ENCODE results near the gene EIPR1. TPM values are rescaled to one million over a fixed set of nuclear protein-coding genes. Genes with fewer than 3 reads are reported as not detected.

Gene EIPR1
- total RNA-seq, 2 donors from 2014 or later = 25.1 to 28.5 TPM

DNA sequence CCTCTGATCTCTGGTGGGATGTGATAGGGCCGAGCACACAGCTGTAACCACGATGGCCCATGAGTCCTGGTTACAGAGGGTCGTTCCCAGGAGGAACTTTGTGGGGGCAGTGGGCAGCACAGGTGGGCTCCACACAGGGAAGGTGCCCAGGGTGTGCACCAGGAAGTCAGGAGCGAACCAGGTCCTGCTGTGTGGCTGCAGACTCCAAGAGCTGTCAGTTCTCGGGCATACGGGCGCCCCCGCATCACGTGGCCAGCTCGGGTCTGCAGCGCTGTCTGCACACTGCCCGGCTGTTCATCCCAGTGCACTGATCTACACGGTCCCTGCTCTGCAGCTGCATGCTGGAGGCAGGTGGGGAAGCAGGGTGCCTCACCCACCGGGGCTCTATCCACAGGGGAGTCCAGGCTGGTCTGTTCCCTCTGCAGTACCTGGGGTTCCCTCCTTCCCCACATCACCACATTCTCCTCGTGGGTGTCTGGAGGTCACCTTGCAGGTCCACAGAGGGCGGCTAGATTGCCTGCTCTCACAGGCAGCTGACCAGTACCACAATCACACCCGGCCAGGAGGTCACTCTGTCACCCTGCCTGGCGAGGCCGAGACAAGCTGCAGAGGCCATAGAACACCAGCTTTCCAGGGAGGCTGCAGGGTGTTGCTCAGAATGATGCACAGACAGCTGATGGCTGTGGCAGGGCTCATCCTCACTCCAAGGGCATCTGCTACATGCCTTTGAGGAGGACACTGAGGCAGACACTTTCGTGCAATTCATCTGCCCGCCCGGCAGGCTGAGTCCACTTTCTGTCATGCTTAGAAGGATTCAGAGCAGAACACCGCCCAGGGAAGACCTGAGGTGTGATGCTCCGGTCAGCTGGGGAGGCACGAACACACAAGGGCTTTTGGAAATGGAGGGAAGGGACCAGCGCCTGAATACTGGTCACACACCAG, 202.7 kb downstream of the EIPR1 start:
- no peak overlapping the region for H3K4me3 Mint-ChIP-seq
- ATAC-seq = no peak
- H3K27ac Mint-ChIP-seq = no peak overlapping the region
- peaks cover 2% of the 10 kb centered on the region for H3K4me1 Mint-ChIP-seq
- no peak for DNase-seq
- H3K27me3 Mint-ChIP-seq = no peaks in the 10 kb centered on the region
- peaks cover 6% of the 10 kb centered on the region for H3K36me3 Mint-ChIP-seq (ENCODE audit: low read depth)
- no peaks in the 10 kb centered on the region for H3K9me3 ChIP-seq (ENCODE audit: control insufficient read depth, low read length, poor library complexity, severe bottlenecking)

DNA sequence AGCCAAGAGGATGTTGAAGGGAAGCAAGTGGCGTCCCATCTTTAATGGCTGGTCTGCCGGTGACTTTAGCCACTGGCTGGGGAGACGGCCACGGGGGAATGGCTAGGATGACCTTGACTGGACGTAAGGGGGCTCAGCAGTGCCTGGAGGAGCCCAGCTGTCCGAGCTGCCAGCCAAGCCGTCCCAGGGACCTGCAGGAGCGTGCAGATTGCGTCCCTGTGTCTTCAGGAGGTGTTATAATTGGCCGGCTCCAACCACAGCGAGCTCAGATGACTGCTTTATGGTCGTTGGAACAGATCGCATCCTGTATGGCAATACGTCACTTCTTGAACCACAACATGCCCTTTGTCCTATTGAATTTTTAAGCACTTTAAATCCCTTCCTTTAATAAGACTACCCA, 204.6 kb downstream of the EIPR1 start:
- Mint-ChIP-seq H3K4me1 (peaks cover 2% of the 10 kb centered on the region), H3K27ac (no peak overlapping the region), H3K27me3 (no peaks in the 10 kb centered on the region), H3K4me3 (no peak overlapping the region), H3K36me3 (ENCODE audit: low read depth) (peaks cover 6% of the 10 kb centered on the region)
- DNase-seq = no peak
- no peak for ATAC-seq
- H3K9me3 ChIP-seq (ENCODE audit: control insufficient read depth, low read length, poor library complexity, severe bottlenecking) = no peaks in the 10 kb centered on the region

DNA sequence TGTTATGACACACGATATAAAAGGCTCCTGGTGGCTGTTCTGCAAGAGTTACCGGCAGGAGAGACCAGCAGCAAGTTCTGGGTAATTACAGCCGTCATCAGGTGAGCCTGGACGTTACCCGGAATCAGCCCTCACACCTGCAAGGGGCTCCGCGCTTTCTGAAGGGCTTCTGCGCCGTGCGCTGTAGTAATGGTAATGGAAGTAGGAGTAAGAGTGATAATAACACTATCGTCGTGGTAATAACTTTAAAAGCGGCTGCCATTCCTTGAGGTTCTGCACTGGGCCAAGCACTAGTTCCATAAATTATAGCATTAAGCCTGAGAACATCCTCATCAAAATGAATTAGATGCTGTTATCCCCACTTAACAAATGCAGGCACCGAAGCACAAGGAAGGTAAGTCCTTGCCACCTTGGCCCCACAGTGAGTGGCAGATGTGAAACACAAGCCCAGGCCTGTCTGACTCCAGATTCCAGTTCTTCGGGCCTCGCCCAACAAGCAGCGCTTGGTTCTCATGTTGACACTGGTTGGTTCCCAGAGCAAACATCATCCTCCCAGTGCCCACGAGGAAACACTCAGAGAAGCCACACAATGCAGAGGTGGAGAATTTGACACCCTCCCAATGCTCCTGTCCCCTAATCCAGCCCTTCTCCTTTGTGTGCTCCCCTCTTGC, 205.2 kb downstream of the EIPR1 start:
- no peak for ATAC-seq
- Mint-ChIP-seq H3K4me1 (peaks cover 2% of the 10 kb centered on the region), H3K36me3 (ENCODE audit: low read depth) (peaks cover 4% of the 10 kb centered on the region), H3K4me3 (no peak overlapping the region), H3K27me3 (no peaks in the 10 kb centered on the region), H3K27ac (no peak overlapping the region)
- DNase-seq = no peak
- no peaks in the 10 kb centered on the region for H3K9me3 ChIP-seq (ENCODE audit: control insufficient read depth, low read length, poor library complexity, severe bottlenecking)

DNA sequence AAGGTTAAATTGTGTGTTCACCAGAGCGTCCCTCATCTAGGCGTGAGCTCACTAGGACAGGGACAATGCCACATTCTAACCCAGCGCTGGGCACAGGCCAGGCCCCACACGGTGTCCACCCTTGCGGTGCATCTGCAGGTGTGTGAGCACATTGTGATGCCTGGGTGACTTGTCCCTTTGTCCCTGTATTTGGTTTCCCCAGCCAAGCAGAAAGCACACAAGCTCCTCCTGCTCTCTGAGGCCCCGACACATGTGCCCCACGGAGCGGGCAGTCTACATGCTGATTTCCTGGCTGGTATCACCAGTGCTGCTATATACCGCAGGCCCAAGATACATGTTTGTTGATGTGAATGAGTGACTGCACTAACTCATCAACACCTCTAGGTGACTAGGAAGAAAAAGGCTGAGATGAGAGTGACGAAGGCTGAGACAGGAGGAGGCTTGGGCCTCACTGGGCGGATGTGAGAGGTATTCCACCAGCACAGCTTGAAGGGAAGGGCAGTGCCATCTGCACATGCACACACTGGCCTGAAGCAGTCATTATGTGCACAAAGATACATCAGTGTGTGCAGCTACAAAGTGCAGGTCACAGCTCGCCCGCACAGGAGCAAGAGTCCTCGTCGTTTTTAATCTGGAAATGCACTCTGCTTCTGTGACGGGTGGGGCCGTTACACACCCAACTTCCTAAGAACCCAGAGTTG, 205.9 kb downstream of the EIPR1 start:
- H3K36me3 Mint-ChIP-seq (ENCODE audit: low read depth) = peaks cover 4% of the 10 kb centered on the region
- DNase-seq = no peak
- H3K27ac Mint-ChIP-seq = no peak overlapping the region

GRCh38 chr2:3170792-3171455, 206.7 kb downstream of the EIPR1 start:
- H3K4me1 Mint-ChIP-seq = peaks cover 2% of the 10 kb centered on the region
- no peaks in the 10 kb centered on the region for H3K27me3 Mint-ChIP-seq
- H3K36me3 Mint-ChIP-seq (ENCODE audit: low read depth) = peaks cover 4% of the 10 kb centered on the region
- no peak overlapping the region for H3K27ac Mint-ChIP-seq
- H3K4me3 Mint-ChIP-seq = no peak overlapping the region
- DNase-seq = no peak
- no peaks in the 10 kb centered on the region for H3K9me3 ChIP-seq (ENCODE audit: control insufficient read depth, low read length, poor library complexity, severe bottlenecking)
- no peak for ATAC-seq

More for the DNA sequence above, 205.9 kb downstream of the EIPR1 start:
- Mint-ChIP-seq H3K27me3 (no peaks in the 10 kb centered on the region), H3K4me1 (peaks cover 2% of the 10 kb centered on the region), H3K4me3 (no peak overlapping the region)
- no peak for ATAC-seq
- no peaks in the 10 kb centered on the region for H3K9me3 ChIP-seq (ENCODE audit: control insufficient read depth, low read length, poor library complexity, severe bottlenecking)

DNA sequence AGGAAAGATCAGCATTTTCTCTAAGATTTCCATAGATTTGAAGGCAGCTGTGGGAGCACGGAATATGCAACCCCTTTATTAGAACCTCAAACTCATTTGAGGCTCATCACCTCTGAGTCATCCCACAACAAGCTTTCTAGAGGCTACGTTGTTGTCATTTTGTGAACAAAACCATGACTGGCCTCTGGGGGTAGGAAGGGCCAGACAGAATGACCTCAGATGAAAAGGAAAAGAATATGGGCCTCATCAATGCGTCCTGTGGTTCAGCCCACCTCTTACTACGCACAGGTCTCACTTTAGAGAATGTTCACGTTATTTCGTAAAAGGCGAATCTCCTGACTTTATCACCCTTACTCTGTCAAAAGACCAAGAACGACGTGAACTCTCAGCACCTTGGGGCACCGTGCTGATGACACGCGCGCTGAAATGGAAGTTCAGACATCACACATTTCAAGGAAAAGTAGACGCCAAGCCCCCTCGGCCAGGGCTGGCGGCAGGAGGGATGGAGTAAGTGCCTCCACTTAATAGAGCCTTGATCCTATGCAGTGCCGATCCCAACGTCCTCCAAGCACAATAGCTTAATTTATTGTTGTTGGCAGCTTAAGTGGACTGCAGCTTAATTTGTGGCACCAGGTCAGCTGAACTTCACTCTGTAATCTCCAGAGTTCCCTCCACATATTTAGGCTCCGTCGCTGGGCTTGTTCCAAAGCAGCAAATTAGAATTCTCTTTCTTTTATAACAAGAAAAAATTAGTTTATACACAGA, 208.3 kb downstream of the EIPR1 start:
- no peak for DNase-seq
- Mint-ChIP-seq H3K27me3 (no peaks in the 10 kb centered on the region), H3K4me1 (peaks cover 2% of the 10 kb centered on the region), H3K4me3 (no peak overlapping the region), H3K36me3 (ENCODE audit: low read depth) (peaks cover 4% of the 10 kb centered on the region), H3K27ac (no peak overlapping the region)
- H3K9me3 ChIP-seq (ENCODE audit: control insufficient read depth, low read length, poor library complexity, severe bottlenecking) = no peaks in the 10 kb centered on the region
- no peak for ATAC-seq

- H3K9me3 ChIP-seq (ENCODE audit: control insufficient read depth, low read length, poor library complexity, severe bottlenecking) = peaks cover 3% of the 10 kb centered on the region
- Mint-ChIP-seq H3K27me3 (no peaks in the 10 kb centered on the region), H3K4me3 (no peak overlapping the region), H3K4me1 (peaks cover 1% of the 10 kb centered on the region), H3K27ac (no peak overlapping the region), H3K36me3 (ENCODE audit: low read depth) (peaks cover 2% of the 10 kb centered on the region)
- no peak for DNase-seq
- ATAC-seq = no peak
Measured at GRCh38 chr2:3168230-3168891, 209.3 kb downstream of the EIPR1 start.

GRCh38 chr2:3163401-3163800, 214.2 kb downstream of the EIPR1 start:
- H3K9me3 ChIP-seq (ENCODE audit: control insufficient read depth, low read length, poor library complexity, severe bottlenecking) = peaks cover 4% of the 10 kb centered on the region
- ATAC-seq (no peak), DNase-seq (no peak)
- H3K4me3 Mint-ChIP-seq = no peak overlapping the region
- peaks cover 2% of the 10 kb centered on the region for H3K4me1 Mint-ChIP-seq
- H3K36me3 Mint-ChIP-seq (ENCODE audit: low read depth) = peaks cover 4% of the 10 kb centered on the region
- no peaks in the 10 kb centered on the region for H3K27me3 Mint-ChIP-seq
- H3K27ac Mint-ChIP-seq = no peak overlapping the region

DNA sequence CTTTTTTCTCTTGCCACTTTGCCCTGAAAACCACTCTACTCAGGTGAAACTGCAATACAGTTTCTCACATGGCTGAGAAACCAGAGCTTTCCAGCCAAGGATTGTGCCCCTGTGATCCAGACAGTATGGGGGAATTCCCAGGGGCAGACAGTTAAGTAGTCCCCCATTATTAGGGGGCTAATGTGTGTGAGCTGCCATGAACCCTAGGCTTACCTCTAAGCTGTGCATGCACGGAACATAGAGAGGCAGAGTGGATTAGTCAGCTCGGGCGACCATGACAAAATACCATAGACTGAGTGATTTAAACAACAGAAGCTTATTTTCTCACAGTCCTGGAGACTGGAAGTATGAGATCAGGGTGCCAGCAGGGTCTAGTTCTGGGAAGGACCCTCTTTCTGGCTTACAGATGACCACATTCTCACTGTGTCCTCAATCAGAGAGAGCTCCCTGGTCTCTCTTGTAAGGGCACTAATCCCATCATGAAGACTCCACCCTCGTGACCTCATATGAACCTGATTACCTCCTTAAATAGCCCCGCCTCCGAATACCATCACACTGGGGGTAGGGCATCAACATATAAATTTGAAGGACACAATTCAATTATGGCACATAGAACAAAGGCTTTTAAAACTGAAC, 215.1 kb downstream of the EIPR1 start:
- ATAC-seq = no peak
- Mint-ChIP-seq H3K4me3 (no peak overlapping the region), H3K27me3 (no peaks in the 10 kb centered on the region), H3K36me3 (ENCODE audit: low read depth) (peaks cover 5% of the 10 kb centered on the region), H3K4me1 (peaks cover 2% of the 10 kb centered on the region), H3K27ac (no peak overlapping the region)
- peaks cover 4% of the 10 kb centered on the region for H3K9me3 ChIP-seq (ENCODE audit: control insufficient read depth, low read length, poor library complexity, severe bottlenecking)
- no peak for DNase-seq

GRCh38 chr2:3160751-3161330, 216.8 kb downstream of the EIPR1 start:
- H3K4me1 Mint-ChIP-seq = peaks cover 2% of the 10 kb centered on the region
- no peaks in the 10 kb centered on the region for H3K27me3 Mint-ChIP-seq
- DNase-seq = no peak
- H3K36me3 Mint-ChIP-seq (ENCODE audit: low read depth) = peaks cover 5% of the 10 kb centered on the region
- no peak overlapping the region for H3K27ac Mint-ChIP-seq
- H3K4me3 Mint-ChIP-seq = no peak overlapping the region
- no peak for ATAC-seq
- H3K9me3 ChIP-seq (ENCODE audit: control insufficient read depth, low read length, poor library complexity, severe bottlenecking) = peaks cover 4% of the 10 kb centered on the region

- H3K4me3 Mint-ChIP-seq = no peak overlapping the region
- no peak overlapping the region for H3K27ac Mint-ChIP-seq
- DNase-seq = no peak
Measured at GRCh38 chr2:3159782-3160545, 217.7 kb downstream of the EIPR1 start.

More at GRCh38 chr2:3159782-3160545, 217.7 kb downstream of the EIPR1 start:
- peaks cover 5% of the 10 kb centered on the region for H3K36me3 Mint-ChIP-seq (ENCODE audit: low read depth)
- no peaks in the 10 kb centered on the region for H3K27me3 Mint-ChIP-seq
- ATAC-seq = no peak
- H3K9me3 ChIP-seq (ENCODE audit: control insufficient read depth, low read length, poor library complexity, severe bottlenecking) = peaks cover 4% of the 10 kb centered on the region
- H3K4me1 Mint-ChIP-seq = peaks cover 2% of the 10 kb centered on the region

Data from T-helper 17 cell (primary cell).